GM12872 (cell line): ENCODE data around the gene SLC27A1.

Experiments used
- CTCF ChIP-seq: IDR thresholded peaks from 3 replicates; pipeline ENCODE4 v1.5.1; 2011; ENCODE audit warnings: low read depth, mild to moderate bottlenecking, low read length, moderate library complexity; ENCODE audit not compliant: insufficient read depth

SLC27A1 gene

GRCh38 chr19:17450264-17451075, 19.9 kb upstream of the SLC27A1 start:
- no peak for TF ChIP-seq CTCF

GRCh38 chr19:17451820-17452219, 18.5 kb upstream of the SLC27A1 start:
- no peak for TF ChIP-seq CTCF

GRCh38 chr19:17454576-17455071, 15.7 kb upstream of the SLC27A1 start:
- no peak for TF ChIP-seq CTCF

GRCh38 chr19:17455308-17456123, 14.8 kb upstream of the SLC27A1 start:
- no peak for TF ChIP-seq CTCF

GRCh38 chr19:17456127-17456526, 14.2 kb upstream of the SLC27A1 start:
- no peak for TF ChIP-seq CTCF

- no peak for TF ChIP-seq CTCF
Measured at GRCh38 chr19:17457616-17458015, 12.7 kb upstream of the SLC27A1 start.

GRCh38 chr19:17458970-17459369, 11.4 kb upstream of the SLC27A1 start:
- no peak for TF ChIP-seq CTCF
